22Rv1 (cell line): Measurements from ENCODE around the gene LTN1.

Source experiments
- H3K27ac ChIP-seq: fragments of 450-650 bp; 2 replicates; pipeline ENCODE4 v1.5.1; 2017
- ZFX ChIP-seq: fragments of 450-650 bp; IDR thresholded peaks from 2 replicates; pipeline ENCODE4 v1.6.1; 2017; ENCODE audit warnings: antibody characterized with exemption, borderline replicate concordance
- TF ChIP-seq, protein P1 (sequence below): fragments of 450-650 bp; IDR thresholded peaks from 2 replicates; pipeline ENCODE4 v1.5.1; 2017; ENCODE audit warnings: mild to moderate bottlenecking

LTN1 gene

DNA sequence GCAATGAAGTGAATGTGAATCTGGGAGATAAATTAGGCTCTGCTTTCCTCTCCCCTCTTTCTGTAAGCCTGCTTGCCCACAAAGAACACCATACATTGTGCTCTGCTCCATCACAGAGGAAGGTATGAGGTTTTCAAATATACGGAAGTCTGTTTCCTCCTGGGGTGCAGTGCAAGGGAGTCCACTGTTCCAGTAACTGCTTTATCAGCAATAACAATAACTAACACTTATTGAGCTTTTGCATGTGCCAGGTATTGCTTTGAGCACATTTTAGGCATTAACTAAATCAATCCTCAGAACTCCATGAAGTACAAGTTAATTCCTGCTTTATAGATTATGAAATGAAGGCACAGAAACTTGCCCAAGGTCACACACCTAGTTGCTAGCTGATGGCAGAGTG, 10.0 kb downstream of the LTN1 start:
- no peak overlapping the region for H3K27ac ChIP-seq
- TF ChIP-seq, protein P1, sequence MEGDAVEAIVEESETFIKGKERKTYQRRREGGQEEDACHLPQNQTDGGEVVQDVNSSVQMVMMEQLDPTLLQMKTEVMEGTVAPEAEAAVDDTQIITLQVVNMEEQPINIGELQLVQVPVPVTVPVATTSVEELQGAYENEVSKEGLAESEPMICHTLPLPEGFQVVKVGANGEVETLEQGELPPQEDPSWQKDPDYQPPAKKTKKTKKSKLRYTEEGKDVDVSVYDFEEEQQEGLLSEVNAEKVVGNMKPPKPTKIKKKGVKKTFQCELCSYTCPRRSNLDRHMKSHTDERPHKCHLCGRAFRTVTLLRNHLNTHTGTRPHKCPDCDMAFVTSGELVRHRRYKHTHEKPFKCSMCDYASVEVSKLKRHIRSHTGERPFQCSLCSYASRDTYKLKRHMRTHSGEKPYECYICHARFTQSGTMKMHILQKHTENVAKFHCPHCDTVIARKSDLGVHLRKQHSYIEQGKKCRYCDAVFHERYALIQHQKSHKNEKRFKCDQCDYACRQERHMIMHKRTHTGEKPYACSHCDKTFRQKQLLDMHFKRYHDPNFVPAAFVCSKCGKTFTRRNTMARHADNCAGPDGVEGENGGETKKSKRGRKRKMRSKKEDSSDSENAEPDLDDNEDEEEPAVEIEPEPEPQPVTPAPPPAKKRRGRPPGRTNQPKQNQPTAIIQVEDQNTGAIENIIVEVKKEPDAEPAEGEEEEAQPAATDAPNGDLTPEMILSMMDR: no peak
- no peak for TF ChIP-seq ZFX

GRCh38 chr21:28979092-28979491, 13.6 kb downstream of the LTN1 start:
- no peak overlapping the region for H3K27ac ChIP-seq
- TF ChIP-seq, protein P1: no peak
- TF ChIP-seq ZFX: no peak

DNA sequence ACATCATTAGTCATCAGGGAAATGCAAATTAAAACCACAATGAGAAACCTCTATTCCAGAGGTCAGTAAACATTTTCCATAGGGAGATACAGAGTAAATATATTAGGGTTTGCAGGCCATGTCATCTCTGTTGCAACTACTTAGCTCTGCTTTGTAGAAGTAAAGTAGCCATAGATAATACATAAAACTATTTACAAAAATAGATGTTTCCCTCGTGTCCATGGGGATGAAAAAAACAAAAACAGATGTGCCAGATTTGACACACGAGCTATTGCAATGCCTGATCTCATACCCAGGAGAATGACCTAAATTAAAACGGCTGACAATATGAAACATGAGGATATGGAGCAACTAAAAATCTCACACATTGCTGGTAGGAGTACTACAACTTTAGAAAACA, 17.3 kb downstream of the LTN1 start:
- no peak for TF ChIP-seq ZFX
- TF ChIP-seq, protein P1: no peak
- no peak overlapping the region for H3K27ac ChIP-seq

DNA sequence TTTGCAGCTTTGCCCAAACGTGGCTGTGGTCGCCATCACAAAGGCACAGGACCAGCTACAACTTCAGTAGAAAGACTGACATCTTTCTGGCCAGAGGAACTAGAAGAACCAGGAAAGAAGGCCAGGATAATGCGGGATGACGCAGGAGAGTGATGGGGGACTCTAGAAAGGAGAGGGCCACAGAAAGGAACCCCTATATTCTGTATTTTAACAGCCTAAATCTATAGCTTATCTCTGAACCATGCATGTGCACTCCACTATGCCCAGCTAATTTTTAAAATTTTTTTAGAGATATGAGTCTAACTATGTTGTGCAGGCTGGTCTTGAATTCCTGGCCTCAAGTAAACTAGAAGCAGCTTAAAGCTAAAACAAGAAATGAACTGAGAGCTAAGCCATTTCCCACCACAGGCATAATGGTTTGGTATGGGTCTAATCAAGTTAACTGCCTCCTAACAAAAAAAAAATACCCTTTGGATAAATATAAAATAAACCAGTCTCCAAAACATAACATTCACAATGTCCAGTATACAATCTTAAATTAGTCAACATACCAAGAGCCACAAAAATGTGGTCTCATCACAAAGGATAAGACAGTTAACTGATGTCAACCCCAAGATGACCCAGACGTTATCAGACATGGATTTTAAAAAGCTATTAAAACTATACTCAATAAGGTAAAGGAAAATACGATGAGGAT, 18.0 kb downstream of the LTN1 start:
- no peak for TF ChIP-seq ZFX
- TF ChIP-seq, protein P1: no peak

DNA sequence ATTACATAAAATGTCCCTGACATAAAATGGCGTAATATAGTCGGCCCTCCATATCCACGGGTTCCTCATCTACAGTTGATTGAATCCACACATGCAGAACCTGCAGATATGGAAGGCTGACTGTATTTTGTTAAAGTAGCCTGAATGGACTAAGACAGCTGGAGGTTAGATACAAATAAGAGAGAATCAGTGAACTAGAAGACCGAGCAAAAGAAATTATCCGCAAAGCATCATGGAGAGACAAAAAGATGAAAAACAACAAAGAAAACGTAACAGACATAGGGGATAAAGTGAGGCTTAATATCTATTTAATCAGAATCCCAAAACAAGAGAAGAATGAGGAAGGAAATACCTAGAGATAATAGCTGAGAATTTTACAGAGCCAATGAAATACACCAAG, 20.3 kb downstream of the LTN1 start:
- H3K27ac ChIP-seq: no peak overlapping the region
- TF ChIP-seq, protein P1: no peak
- TF ChIP-seq ZFX: no peak

More for the DNA sequence above, 18.0 kb downstream of the LTN1 start:
- no peak overlapping the region for H3K27ac ChIP-seq

- H3K27ac ChIP-seq: no peak overlapping the region
- no peak for TF ChIP-seq ZFX
- TF ChIP-seq, protein P1: no peak
Observed at GRCh38 chr21:28971171-28971570, 21.5 kb downstream of the LTN1 start.

GRCh38 chr21:28963831-28964230, 28.8 kb downstream of the LTN1 start:
- TF ChIP-seq, protein P1: no peak
- no peak for TF ChIP-seq ZFX
- H3K27ac ChIP-seq: no peak overlapping the region
